Activated naive CD4-positive, alpha-beta T cell treated with Interleukin-2 at 50 U/mL for 16 hours (primary cell): ENCODE measurements around the gene SKP2.
A peak's percentile ranks its signal among the peaks of the same experiment; 100 is the strongest.
"Not testable (repeated sequence)": the region's sequence is repeated elsewhere in the genome, so short reads cannot be mapped to it uniquely, and the experiment has no call there.

ENCODE experiments used
- DNase-seq: peaks from one replicate; pipeline ENCODE4 v3.0.0-alpha.2; 2020

Gene SKP2

GRCh38 chr5:36151434-36152323 is at the start of gene SKP2, which contains the start of gene LMBRD2:
TSS of gene SKP2 (plus strand) at chr5:36152111. CDS start at chr5:36152263, 152 bp downstream.
TSS of gene LMBRD2 (minus strand) at chr5:36151887. CDS start at chr5:36143349, 8,538 bp downstream.
- DNase-seq = peak; percentile 98

DNA sequence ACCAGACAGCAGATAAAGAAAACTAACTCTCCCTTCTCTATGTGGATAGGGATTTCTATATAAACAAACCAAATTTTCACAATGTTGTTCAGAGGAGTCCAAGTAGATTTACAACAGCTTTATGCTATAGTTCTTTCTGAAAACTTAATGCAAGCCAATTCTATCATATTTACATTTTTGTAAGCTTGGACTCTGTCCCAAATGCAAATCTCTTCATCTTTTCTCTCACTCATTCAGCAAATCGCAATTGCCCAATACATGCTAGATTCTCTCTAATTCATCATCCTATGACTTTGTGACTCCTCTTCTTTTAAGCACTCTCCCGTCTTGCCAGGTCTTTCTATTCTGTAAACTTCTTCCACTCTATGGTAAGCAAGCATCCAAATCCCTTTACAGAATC is 46.1 kb upstream of the SKP2 start:
- no peak for DNase-seq

DNA sequence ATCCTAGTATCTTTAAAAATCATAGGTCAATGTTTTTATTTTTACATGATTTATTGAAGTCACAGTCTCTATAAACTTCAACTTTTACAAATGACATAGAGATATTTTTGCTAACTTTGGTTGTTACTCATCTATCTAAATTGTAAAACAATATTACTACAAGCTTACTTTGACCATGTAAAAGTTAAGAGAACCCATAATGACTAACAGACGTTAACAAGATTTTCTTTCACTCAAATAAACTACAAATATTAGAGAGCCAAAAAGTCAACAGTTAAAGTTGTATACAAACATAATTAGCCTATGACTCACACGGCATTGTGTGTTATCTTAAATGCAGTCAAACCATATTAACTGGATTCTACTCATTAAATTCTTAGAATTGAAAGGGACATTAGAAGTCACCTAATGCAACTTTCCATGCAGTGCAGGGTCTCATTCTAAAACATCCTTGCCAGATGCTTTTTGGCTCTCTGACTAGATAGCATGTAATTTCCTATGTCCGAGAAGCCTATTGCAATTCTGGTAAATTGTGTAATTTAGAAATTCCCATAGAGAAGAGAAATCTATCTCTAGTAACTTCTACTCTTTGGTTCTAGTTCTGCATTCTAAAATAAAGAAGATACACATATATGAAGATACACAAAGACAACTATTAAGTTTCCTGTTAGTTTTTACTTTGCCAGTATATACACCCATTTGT is 43.0 kb upstream of the SKP2 start:
- no peak for DNase-seq

DNA sequence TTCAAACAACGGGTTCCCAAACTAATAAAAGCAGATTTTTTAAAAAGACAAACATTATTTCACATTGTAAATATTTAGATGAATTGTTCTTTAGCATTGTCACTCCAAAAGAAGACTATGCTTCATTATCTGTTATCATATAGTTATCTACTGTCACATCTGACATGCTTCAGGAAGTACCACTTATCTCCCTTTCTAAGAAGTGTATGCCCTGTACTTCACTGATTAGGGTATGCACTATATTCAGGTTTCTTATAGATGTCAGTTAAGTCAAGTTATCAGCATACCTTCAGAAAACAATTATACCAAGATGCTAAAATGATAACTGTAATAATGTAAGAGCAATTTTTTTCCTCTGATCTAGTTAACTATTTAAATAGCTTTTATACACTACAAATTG is 40.7 kb upstream of the SKP2 start:
- DNase-seq = no peak

GRCh38 chr5:36125868-36126267 is 26.0 kb upstream of the SKP2 start:
- no peak for DNase-seq

- DNase-seq = no peak
Measured at GRCh38 chr5:36128795-36129194, 23.1 kb upstream of the SKP2 start.

GRCh38 chr5:36129666-36130065 is 22.2 kb upstream of the SKP2 start:
- DNase-seq = not testable (repeated sequence)

DNA sequence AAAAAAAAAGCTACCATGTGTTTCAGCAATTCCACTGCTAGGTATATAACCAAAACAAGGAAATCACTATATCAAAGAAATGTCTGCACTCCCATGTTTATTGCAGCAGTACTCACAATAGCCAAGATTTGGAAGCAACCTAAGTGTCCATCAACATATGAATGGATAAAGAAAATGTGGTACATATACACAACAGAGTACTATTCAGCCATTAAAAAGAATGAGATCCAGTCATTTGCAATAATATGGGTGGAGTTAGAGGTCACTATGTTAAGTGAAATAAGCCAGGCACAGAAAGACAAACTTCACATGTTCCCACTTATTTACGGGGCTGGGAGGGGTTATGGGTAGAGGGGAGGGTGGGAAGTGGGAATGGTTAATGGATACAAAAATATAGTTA is 18.9 kb upstream of the SKP2 start:
- not testable (repeated sequence) for DNase-seq

GRCh38 chr5:36135988-36136387 is 15.9 kb upstream of the SKP2 start:
- DNase-seq = no peak

DNA sequence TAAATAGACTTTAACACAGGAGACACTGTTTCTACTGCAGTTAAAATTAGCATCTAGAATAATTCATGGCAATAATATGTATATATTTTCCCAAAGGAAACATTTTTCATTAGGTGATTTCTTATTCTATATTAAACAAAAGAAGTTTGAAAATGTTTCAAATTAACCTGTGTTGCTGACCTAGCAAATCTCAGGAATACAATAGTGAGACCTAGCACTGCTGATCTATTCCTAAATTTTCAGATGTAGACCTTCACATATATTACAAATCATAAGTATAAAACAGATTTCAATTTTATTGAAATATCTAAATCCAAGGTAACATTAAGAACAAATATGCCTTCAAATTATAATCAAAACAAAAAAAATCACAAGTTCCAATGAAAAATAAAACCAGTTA is 15.3 kb upstream of the SKP2 start:
- no peak for DNase-seq

GRCh38 chr5:36138900-36139683 is 12.8 kb upstream of the SKP2 start:
- no peak for DNase-seq

- DNase-seq = no peak
Measured at GRCh38 chr5:36145311-36145710, 6.6 kb upstream of the SKP2 start.

DNA sequence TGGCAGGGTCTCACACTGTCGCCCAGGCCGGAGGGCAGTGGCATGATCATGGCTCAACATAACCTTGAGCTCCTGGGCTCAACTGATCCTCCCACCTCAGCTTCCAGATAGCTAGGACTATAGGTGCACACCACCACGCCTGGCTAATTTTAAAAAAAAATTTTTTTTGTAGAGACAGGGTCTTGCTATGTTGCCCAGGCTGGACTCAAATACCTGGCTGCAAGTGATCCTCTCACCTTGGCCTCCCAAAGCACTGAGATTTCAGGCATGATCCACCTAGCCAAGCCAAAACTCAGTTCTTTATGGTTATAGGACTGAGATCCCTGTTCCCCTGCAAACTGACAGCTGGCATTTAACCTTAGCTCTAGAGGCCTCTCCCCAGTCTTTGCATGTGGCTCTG is 5.5 kb upstream of the SKP2 start:
- DNase-seq = no peak

GRCh38 chr5:36147681-36148080 is 4.2 kb upstream of the SKP2 start:
- no peak for DNase-seq

DNA sequence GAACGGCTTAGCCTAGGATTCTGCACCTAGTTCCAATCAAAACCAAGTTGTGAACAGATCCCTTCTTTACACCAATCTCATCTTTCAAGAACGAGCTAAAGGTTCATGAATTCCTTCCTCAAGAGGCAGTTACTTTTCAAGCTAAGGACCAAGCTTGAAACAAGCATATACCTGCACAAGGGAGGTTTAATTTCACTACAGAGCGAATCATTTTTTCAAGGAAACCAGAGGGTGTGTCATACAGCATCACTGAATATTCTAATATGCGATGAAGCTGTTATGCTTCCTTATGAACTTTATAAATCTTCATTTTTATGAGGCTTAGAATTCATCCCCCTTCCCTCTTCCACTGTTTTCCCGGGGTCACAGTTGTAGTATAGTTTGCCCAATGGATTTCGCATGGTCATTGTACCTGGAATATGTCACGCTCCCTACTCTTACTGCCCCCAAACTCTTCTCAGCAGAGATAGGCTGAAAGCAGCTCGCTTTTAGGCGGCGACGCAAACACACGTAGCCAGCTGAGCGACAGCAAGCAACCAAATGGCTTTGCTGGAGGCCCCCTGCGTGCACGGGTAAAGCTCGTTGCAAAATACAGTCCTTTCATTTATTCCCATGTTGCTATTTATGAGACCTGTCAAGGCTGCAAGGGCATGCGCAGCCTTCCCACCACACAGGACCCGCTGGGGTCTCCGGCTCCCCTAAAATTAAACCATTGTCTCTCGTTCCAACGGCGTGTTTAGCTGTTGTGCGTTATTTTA is 1.1 kb upstream of the SKP2 start:
- DNase-seq = peak; percentile 51

GRCh38 chr5:36152324-36153297 is 700 bp downstream of the SKP2 start:
- no peak for DNase-seq

DNA sequence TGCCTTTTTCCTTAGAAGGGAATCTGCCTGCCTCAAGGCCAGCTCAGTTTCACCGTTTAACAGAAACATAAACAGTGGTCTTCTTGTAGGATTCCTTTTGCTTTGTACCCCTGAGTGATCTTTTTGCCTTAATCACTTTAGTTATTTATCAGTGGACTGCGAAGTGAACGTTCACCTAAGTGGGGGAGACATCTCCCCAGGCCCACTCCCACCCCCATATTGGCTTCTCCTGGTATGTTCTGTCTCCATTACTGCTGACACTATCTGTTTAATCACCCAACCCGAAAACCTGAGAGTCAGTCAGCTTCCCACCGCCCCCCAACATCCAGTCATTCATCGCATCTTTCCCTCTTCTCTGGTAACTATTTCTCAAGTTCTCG is 1.4 kb downstream of the SKP2 start:
- DNase-seq = no peak

- no peak for DNase-seq
Measured at GRCh38 chr5:36153726-36154125, 1.8 kb downstream of the SKP2 start.

- no peak for DNase-seq
Measured at GRCh38 chr5:36155291-36155690, 3.4 kb downstream of the SKP2 start.

GRCh38 chr5:36156121-36156601 is 4.2 kb downstream of the SKP2 start:
- DNase-seq = no peak

DNA sequence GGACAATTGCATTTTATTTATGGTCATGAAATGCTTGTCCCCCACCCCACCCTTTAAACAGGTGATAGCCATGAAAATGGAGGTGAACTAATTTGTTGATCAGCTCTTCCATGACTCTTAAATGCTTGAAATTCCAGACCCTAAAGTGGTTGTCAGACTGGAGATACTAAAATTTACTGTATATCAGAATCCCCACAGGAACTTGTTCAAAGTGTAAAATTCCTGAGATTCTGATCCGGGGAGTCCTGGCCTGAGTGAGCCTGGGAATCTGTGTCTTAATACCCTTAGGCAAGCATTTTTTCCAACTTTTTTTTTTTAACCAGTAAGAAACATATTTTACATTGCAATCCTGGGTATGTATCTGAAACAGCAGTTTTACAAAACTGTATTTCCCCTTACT is 4.7 kb downstream of the SKP2 start:
- DNase-seq = no peak
